ENCODE results near the gene MAP2K6.

DNA sequence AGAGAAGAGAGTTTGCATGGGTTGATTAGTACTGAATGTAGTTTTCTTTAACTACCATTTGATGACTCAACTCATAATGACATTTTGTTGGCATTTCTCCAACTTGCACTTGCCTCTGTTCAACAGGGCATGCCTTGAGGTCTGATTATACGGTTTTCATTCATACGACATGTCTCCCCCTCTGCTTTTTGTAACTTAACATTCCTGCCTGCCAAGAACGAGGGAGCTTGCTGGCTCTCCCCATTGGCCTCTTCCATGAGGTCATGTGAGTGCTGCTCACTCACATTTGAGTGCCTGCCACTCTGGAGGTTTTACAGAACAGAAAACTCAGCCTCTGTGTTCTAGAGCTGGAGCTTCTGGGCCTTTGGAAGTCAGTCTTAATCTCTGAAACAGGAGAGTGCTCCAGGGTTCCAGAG lies 19.7 kb downstream of the MAP2K6 start:
- TF ChIP-seq, protein P1, sequence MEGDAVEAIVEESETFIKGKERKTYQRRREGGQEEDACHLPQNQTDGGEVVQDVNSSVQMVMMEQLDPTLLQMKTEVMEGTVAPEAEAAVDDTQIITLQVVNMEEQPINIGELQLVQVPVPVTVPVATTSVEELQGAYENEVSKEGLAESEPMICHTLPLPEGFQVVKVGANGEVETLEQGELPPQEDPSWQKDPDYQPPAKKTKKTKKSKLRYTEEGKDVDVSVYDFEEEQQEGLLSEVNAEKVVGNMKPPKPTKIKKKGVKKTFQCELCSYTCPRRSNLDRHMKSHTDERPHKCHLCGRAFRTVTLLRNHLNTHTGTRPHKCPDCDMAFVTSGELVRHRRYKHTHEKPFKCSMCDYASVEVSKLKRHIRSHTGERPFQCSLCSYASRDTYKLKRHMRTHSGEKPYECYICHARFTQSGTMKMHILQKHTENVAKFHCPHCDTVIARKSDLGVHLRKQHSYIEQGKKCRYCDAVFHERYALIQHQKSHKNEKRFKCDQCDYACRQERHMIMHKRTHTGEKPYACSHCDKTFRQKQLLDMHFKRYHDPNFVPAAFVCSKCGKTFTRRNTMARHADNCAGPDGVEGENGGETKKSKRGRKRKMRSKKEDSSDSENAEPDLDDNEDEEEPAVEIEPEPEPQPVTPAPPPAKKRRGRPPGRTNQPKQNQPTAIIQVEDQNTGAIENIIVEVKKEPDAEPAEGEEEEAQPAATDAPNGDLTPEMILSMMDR (IDR thresholded peaks at IDR 0.05): no peak
- TF ChIP-seq POLR2A (IDR thresholded peaks at IDR 0.05): no peak
